Stimulated activated CD4-positive, alpha-beta T cell treated with anti-CD3 and anti-CD28 coated beads, Interleukin-4, amount 100 ng/mL, for 1 hour (primary cell): ENCODE data around the gene SYNE2.
"Not testable (repeated sequence)": the region's sequence is repeated elsewhere in the genome, so short reads cannot be mapped to it uniquely, and the experiment has no call there.

Source experiments
- DNase-seq: peaks from one replicate; pipeline ENCODE4 v3.0.0-alpha.2; 2020

Gene SYNE2

GRCh38 chr14:64200170-64200569, 347.4 kb downstream of the SYNE2 start:
- no peak for DNase-seq

- DNase-seq: no peak
Observed at GRCh38 chr14:64201296-64201695, 348.5 kb downstream of the SYNE2 start.

GRCh38 chr14:64201921-64202545, 349.2 kb downstream of the SYNE2 start:
- DNase-seq: no peak

- DNase-seq: no peak
Observed at GRCh38 chr14:64202716-64203115, 349.9 kb downstream of the SYNE2 start.

GRCh38 chr14:64203366-64204006, 350.7 kb downstream of the SYNE2 start:
- no peak for DNase-seq

- DNase-seq: no peak
Observed at GRCh38 chr14:64208261-64208660, 355.5 kb downstream of the SYNE2 start.

GRCh38 chr14:64208981-64209380, 356.2 kb downstream of the SYNE2 start:
- no peak for DNase-seq

- DNase-seq: no peak
Observed at GRCh38 chr14:64209444-64210131, 356.8 kb downstream of the SYNE2 start.

GRCh38 chr14:64210216-64210615, 357.4 kb downstream of the SYNE2 start:
- DNase-seq: no peak

GRCh38 chr14:64210912-64211311, 358.1 kb downstream of the SYNE2 start:
- not testable (repeated sequence) for DNase-seq

- DNase-seq: no peak
Observed at GRCh38 chr14:64212666-64213065, 359.9 kb downstream of the SYNE2 start.

GRCh38 chr14:64213086-64213485, 360.3 kb downstream of the SYNE2 start:
- no peak for DNase-seq

GRCh38 chr14:64213853-64214570, 361.2 kb downstream of the SYNE2 start:
- DNase-seq: no peak

- DNase-seq: no peak
Observed at GRCh38 chr14:64215274-64215673, 362.5 kb downstream of the SYNE2 start.

GRCh38 chr14:64215978-64216377, 363.2 kb downstream of the SYNE2 start:
- no peak for DNase-seq

- DNase-seq: no peak
Observed at GRCh38 chr14:64217308-64217707, 364.5 kb downstream of the SYNE2 start.

GRCh38 chr14:64217834-64218233, 365.0 kb downstream of the SYNE2 start:
- no peak for DNase-seq

- no peak for DNase-seq
Observed at GRCh38 chr14:64218344-64219240, 365.8 kb downstream of the SYNE2 start.

GRCh38 chr14:64220056-64220455, 367.3 kb downstream of the SYNE2 start:
- no peak for DNase-seq

GRCh38 chr14:64220466-64220865, 367.7 kb downstream of the SYNE2 start:
- DNase-seq: no peak

GRCh38 chr14:64221391-64222003, 368.7 kb downstream of the SYNE2 start:
- DNase-seq: no peak

- DNase-seq: no peak
Observed at GRCh38 chr14:64225151-64225757, 372.4 kb downstream of the SYNE2 start.
